ENCODE results near the gene MYH4. TPM values are rescaled to one million over a fixed set of nuclear protein-coding genes. Genes with fewer than 3 reads are reported as not detected.

MYH4 gene
- total RNA-seq, 1 experiment from 2014 or later = not detected

DNA sequence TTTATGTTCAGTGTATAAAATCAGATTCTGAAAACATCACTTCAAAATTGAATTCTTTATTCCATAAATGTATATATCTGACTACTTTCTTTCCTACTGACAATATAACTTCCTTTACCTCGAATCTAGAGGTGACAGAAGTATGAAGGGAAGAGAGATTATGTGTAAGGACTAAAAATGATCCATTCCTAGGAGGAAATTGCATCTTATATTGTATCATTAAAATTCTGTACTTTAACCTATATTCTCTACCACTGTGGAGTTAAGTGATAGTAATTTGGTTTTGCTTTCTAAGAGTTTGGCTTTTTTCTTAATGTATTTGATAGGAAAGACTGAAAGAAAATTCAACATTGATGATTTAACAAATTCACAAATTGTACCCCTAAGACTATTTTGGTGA lies 11.4 kb downstream of the MYH4 start:
- Histone ChIP-seq H3K36me3 (replicated peaks; ENCODE audit: control insufficient read depth, insufficient read depth, low read length) (no peaks in the 10 kb centered on the region), H3K4me3 (ENCODE audit: insufficient read depth, low read depth, low read length) (no peak overlapping the region), H3K27me3 (ENCODE audit: control insufficient read depth, insufficient read depth, low read length) (no peaks in the 10 kb centered on the region)
- no peak for DNase-seq

DNA sequence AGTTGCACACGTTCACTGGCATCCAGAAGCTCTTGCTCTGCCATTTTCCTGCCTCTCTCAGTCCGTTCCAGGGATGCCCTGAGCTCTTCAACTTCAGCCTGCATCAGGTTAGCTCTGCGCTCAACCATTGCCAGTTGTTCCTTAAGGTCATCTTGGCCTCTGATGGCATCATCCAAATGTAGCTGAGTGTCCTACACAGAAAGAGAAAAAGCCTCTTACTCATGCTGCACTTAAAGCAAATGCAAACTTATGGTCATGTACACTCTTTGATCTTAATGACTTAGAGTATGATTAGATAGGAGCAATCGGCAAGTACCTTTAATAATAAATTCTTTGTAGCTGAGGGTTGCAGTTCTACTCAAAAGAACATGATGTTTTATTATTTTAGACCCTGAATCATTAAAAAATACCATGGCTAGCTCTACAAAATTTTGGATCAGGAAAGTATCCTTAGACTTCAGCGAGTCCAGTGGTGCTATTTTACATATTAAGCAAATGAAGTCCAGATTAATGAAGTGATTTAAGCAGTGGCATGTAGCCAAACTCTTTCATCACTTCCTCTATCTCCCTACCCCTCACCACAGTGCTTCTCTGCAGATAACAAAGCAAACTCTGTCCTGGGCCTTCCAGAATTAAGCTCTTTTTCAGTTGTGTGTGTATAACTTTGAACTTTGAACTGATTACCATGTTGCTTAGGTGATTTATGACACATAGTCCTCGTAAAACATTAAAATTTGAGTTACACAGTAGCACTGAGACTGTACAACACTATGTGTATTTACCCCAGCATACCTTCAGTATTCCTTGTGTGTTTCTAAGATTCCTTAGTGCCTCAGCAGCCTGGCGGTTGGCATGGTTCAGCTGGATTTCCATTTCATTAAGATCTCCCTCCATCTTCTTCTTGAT lies 22.1 kb downstream of the MYH4 start:
- no peaks in the 10 kb centered on the region for H3K27me3 ChIP-seq (ENCODE audit: control insufficient read depth, insufficient read depth, low read length)
- H3K4me3 ChIP-seq (ENCODE audit: insufficient read depth, low read depth, low read length) = no peak overlapping the region
- DNase-seq = no peak
- H3K36me3 ChIP-seq (replicated peaks; ENCODE audit: control insufficient read depth, insufficient read depth, low read length) = no peaks in the 10 kb centered on the region

DNA sequence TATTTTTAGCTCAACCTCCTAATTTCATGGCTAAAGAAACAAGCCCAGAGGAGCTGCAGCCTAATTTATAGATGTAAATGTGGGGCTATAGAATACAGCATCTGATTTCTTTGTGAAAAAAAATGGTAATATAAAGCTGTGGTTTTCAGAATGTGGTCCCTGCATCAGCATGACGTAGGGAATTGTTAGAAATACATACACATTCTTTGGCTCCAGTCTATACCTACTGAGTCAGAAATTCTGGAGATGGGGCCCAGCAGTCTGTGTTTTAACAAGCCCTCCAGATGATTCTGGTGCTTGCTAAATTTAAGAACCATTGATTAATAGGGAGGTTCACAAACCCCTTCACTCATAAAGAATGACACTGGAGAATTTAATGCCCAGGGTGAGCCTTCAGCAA lies 29.5 kb downstream of the MYH4 start:
- DNase-seq = no peak
- H3K27me3 ChIP-seq (ENCODE audit: control insufficient read depth, insufficient read depth, low read length) = no peaks in the 10 kb centered on the region
- no peaks in the 10 kb centered on the region for H3K36me3 ChIP-seq (replicated peaks; ENCODE audit: control insufficient read depth, insufficient read depth, low read length)
- no peak overlapping the region for H3K4me3 ChIP-seq (ENCODE audit: insufficient read depth, low read depth, low read length)

DNA sequence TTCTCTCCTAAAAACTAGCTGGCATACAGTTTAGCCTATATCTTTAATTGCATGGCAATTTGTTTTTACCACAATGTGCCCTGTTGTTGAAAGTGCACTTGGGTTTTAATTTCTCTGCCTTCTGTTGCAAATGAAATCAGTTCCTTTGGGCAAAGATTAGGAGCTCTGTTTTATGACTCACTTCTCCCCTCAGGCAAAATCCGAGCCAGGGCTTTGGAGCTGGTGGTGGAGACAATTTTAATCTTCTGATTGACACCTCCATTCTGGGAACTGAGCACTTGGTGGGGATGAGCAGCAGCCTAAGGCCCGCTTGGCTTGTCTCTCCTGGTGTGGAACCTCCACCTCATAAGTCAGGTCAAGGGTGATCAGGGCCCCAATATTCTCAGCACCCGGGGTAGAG lies 34.3 kb downstream of the MYH4 start:
- Histone ChIP-seq H3K4me3 (ENCODE audit: insufficient read depth, low read depth, low read length) (no peak overlapping the region), H3K36me3 (replicated peaks; ENCODE audit: control insufficient read depth, insufficient read depth, low read length) (no peaks in the 10 kb centered on the region), H3K27me3 (ENCODE audit: control insufficient read depth, insufficient read depth, low read length) (no peaks in the 10 kb centered on the region)
- DNase-seq = no peak

DNA sequence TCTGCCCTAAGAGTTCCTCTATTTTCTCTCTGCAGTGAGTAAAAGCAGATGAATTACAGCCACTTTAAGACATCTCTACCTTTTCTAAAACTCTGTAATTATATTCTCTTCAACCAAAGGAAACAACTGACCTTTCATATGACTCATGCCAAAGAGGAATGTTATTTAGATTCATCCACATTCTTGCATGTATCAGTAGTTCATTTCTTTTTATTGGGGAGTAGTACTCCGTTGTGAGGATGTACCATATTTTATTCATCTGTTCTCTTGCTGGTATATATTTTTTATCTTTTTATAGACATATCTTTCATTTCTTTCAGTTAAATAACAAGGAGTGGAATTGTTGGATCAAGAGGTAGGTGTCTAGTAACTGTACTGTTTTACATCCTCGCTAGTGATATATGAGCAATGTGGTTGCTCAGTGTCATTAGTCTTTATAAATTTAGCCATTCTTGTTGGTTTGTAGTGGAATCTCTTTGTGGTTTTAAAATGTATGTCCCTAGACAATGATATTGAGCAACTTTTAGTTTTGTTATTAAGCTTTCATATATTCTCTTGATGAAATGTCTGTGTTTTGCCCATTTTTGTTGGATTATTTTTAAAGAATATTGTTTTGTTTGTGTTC lies 39.8 kb downstream of the MYH4 start:
- Histone ChIP-seq H3K4me3 (ENCODE audit: insufficient read depth, low read depth, low read length) (no peak overlapping the region), H3K36me3 (replicated peaks; ENCODE audit: control insufficient read depth, insufficient read depth, low read length) (no peaks in the 10 kb centered on the region), H3K27me3 (ENCODE audit: control insufficient read depth, insufficient read depth, low read length) (no peaks in the 10 kb centered on the region)
- DNase-seq = no peak

DNA sequence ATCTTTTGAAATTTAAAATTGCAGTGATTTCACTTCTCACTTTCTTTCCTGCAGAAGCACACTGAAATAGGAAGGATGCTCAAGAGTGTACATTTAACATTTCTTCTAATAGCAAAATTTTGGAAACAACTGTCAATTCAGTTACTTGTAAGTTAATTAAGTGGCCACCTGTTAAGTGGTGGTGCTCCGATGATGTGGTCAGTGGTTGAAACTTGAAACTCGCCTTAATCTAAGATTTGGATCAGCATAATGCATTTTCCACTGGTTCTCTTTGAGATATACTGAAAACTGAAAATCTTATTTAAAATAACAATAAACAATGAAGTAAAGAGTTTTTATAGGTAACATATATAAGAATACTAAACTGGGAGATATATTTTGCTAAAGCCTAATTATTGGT lies 40.6 kb downstream of the MYH4 start:
- DNase-seq = no peak
- H3K36me3 ChIP-seq (replicated peaks; ENCODE audit: control insufficient read depth, insufficient read depth, low read length) = no peaks in the 10 kb centered on the region
- H3K4me3 ChIP-seq (ENCODE audit: insufficient read depth, low read depth, low read length) = no peak overlapping the region
- H3K27me3 ChIP-seq (ENCODE audit: control insufficient read depth, insufficient read depth, low read length) = no peaks in the 10 kb centered on the region

DNA sequence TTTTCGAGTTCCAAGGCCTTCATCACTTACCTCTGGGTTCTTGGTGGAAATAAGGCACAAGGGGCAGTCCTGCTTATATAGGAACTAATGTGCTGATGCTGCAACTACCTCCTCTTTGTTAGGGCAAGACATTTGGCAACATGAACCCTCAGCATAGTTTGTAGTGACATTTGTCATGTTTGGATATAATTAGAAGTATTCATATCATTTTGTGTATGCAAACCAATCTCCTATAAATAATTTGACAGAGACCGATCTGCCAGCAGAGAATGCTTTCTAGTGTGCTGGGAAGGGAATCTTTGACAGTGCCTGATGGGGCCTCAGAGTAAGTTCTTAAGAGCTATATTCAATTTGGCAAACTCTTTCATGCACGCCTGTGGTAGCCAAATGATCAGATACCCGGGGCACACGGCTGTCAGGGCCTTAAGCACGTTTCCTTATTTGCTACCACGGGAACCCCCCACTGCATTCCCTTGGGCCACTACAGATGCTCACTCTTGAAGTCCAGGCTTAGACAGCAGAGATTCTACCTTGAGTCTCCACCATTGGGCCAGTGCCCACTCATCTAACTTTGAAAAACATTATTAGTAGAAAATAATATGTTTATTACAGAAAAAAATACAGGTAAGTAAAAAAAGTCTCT lies 47.3 kb downstream of the MYH4 start, which contains the start of gene MYH8:
Gene MYH8, minus strand, starts transcription at position 51 of the 643 bp plus-strand sequence. CDS start 1,723 bp downstream, outside the sequence.
- Histone ChIP-seq H3K4me3 (ENCODE audit: insufficient read depth, low read depth, low read length) (no peak within 1 kb of the TSS), H3K36me3 (replicated peaks; ENCODE audit: control insufficient read depth, insufficient read depth, low read length) (no peaks in the 10 kb centered on the region), H3K27me3 (ENCODE audit: control insufficient read depth, insufficient read depth, low read length) (no peaks in the 10 kb centered on the region)
- DNase-seq = no peak

DNA sequence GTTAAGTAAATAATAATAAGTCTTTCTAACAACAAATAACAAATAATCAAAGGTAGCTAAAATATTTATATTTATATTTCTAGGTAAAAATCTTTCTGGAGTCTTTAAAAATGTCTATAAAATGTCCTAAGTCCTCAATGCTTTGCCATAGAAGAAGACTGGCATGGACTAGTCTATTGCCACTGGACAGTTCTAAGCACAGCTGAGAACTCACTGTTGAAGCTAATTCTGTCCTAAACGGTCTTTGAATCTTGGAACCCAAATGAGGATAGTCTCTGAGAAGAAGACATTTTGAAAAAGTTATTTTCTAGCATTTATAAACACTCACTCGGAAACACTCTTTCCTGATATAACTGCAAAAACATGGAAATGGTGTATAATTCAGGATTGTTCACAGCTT lies 48.1 kb downstream of the MYH4 start:
- no peak for DNase-seq
- H3K36me3 ChIP-seq (replicated peaks; ENCODE audit: control insufficient read depth, insufficient read depth, low read length) = no peaks in the 10 kb centered on the region
- no peaks in the 10 kb centered on the region for H3K27me3 ChIP-seq (ENCODE audit: control insufficient read depth, insufficient read depth, low read length)
- H3K4me3 ChIP-seq (ENCODE audit: insufficient read depth, low read depth, low read length) = no peak overlapping the region

DNA sequence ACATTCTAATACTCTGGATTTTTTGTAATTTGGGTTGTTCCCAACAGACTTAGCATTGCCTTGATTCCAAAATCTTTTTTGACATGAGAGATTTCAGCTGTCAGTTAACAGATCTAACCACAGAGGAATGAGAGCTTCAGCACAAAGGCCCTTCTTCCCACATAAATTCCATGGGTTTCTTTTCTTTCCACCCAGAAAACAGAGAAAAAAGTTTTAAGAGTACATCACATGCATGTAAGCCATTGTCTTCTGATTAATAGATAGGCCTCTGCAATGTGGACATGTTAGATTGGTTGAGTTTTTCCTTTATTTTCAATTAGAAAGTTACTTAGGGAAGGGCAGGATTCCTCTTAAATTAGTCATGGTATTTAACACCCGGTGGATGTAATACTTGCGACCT lies 48.5 kb downstream of the MYH4 start:
- H3K27me3 ChIP-seq (ENCODE audit: control insufficient read depth, insufficient read depth, low read length) = no peaks in the 10 kb centered on the region
- no peak overlapping the region for H3K4me3 ChIP-seq (ENCODE audit: insufficient read depth, low read depth, low read length)
- no peaks in the 10 kb centered on the region for H3K36me3 ChIP-seq (replicated peaks; ENCODE audit: control insufficient read depth, insufficient read depth, low read length)
- no peak for DNase-seq

DNA sequence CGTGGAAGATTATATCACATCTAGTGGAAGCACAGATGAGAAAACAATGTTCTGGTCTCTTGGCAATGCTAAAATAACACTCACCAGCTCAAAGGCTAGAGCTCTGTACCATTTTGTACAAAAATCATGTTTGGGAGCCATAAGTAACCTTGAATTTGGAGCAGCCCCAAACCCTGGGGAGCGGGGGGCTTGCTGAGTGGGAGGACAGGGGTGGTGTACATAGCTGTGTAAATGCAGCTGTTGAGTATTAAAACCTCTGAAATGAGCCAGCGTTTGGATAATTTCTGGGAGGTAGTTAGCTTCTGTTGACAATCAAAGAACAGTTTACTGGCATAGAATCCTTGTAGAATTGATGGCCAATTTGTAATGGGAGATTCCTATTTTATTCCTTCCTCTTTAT lies 51.9 kb downstream of the MYH4 start:
- no peaks in the 10 kb centered on the region for H3K36me3 ChIP-seq (replicated peaks; ENCODE audit: control insufficient read depth, insufficient read depth, low read length)
- H3K27me3 ChIP-seq (ENCODE audit: control insufficient read depth, insufficient read depth, low read length) = no peaks in the 10 kb centered on the region
- no peak overlapping the region for H3K4me3 ChIP-seq (ENCODE audit: insufficient read depth, low read depth, low read length)
- DNase-seq = no peak

DNA sequence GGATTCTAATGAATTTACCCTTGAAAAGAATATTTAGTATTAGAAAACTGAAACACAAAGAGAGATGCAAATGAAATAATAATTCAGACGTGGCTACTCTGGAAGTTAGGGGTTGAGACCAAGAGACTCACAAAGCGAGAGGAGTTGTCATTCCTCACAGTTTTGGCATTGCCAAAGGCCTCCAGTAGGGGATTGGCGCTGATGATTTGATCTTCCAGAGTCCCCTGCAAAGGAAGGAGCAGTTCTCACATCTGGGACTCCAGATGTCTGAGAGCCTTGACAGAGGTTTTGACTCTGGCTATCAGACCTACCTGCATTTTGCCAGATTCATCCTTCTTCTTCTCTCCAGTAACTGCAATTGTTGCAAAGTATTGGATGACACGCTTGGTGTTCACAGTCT lies 54.2 kb downstream of the MYH4 start:
- no peak for DNase-seq
- Histone ChIP-seq H3K4me3 (ENCODE audit: insufficient read depth, low read depth, low read length) (no peak overlapping the region), H3K27me3 (ENCODE audit: control insufficient read depth, insufficient read depth, low read length) (no peaks in the 10 kb centered on the region), H3K36me3 (replicated peaks; ENCODE audit: control insufficient read depth, insufficient read depth, low read length) (no peaks in the 10 kb centered on the region)

DNA sequence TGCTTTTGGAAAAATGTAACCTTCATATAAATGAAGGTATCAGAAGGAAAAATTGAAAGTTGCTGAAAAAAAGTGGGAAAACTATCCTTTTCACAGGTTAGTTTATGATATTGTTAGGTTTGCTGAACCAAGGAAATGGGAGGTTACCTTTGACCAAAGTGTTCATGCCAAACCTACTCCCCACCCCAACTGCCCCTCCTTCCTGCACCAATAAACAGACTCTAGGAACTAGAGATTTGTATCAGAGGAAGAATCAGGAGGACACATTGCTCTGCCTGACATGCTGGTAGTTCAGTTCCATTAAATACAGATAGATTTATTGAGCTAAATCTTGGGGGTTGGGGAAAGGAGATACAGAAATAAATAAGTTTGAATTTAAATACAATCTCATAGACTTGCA lies 65.8 kb downstream of the MYH4 start:
- H3K4me3 ChIP-seq (ENCODE audit: insufficient read depth, low read depth, low read length) = no peak overlapping the region
- H3K36me3 ChIP-seq (replicated peaks; ENCODE audit: control insufficient read depth, insufficient read depth, low read length) = no peaks in the 10 kb centered on the region

DNA sequence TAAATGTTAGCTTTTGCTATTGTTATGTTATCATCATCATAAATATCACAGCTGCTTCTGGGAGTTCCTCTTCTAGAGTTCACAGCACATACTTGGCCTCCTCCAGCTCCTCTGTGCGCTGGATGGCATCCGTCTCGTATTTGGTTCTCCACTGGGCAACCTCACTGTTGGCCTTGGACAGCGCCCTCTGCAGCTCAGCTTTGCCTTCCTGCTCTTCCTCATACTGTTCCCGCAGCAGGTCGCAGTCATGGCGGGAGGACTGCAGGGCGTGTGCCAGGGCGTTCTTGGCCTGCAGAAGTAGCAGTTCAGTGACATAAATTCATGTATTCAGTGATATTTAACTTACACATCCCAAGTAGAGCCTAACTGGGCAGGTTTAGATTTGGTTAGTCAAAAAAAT lies 71.0 kb downstream of the MYH4 start:
- Histone ChIP-seq H3K27me3 (ENCODE audit: control insufficient read depth, insufficient read depth, low read length) (no peaks in the 10 kb centered on the region), H3K36me3 (replicated peaks; ENCODE audit: control insufficient read depth, insufficient read depth, low read length) (no peaks in the 10 kb centered on the region), H3K4me3 (ENCODE audit: insufficient read depth, low read depth, low read length) (no peak overlapping the region)
- peak; percentile 22 for DNase-seq

More for the DNA sequence above, 65.8 kb downstream of the MYH4 start:
- no peaks in the 10 kb centered on the region for H3K27me3 ChIP-seq (ENCODE audit: control insufficient read depth, insufficient read depth, low read length)
- no peak for DNase-seq

DNA sequence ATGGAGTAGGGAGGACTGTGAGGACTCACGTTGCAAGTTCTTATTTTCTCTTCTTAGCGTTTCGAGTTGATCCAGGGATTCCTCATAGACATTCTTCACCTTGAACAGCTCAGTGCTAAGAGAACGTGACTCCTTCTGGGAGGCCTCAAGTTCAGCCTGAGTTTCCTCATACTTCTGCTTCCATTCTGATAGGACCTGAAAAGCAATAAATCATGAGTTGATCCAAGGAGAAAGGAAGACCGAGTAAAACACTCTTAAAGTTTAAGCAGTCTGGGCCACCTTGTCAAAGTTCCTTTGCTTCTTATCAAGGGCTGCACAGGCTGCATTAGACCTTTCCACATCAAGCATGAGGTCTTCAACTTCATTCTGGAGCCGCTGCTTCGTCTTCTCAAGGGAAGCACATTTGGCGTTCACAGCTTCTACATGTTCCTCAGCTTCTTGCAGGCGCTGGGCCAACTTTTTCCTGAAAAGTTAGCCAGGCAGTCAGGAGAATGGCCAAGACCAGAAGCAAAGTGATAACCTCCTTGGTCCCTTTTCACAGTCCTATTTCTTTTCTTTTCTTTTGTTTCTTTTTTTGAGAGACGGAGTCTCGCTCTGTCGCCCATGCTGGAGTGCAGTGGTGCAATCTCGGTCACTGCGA lies 72.7 kb downstream of the MYH4 start:
- Histone ChIP-seq H3K27me3 (ENCODE audit: control insufficient read depth, insufficient read depth, low read length) (no peaks in the 10 kb centered on the region), H3K4me3 (ENCODE audit: insufficient read depth, low read depth, low read length) (no peak overlapping the region), H3K36me3 (replicated peaks; ENCODE audit: control insufficient read depth, insufficient read depth, low read length) (no peaks in the 10 kb centered on the region)
- no peak for DNase-seq
